Ascending aorta (tissue), 2 donors: ENCODE measurements around the gene PPP1R14C. TPM values are rescaled to one million over a fixed set of nuclear protein-coding genes. Genes with fewer than 3 reads are reported as not detected.

ENCODE experiments used
- DNase-seq, 2 donors: peaks; one replicate each; pipeline ENCODE4 v3.0.0-alpha.2; 2019; ENCODE audit warnings: low spot score in 2 of 2
- H3K27ac ChIP-seq, 2 donors: fragments of 200-600 bp; sonication (generic); one replicate each; pipeline ENCODE4 v1.5.1; 2016 to 2017; ENCODE audit warnings: mild to moderate bottlenecking in 1 of 2
- H3K27me3 ChIP-seq: fragments of 200-600 bp; sonication (generic); one replicate; pipeline ENCODE4 v1.5.1; 2017
- H3K36me3 ChIP-seq, 2 donors: fragments of 200-600 bp; sonication (generic); one replicate each; pipeline ENCODE4 v1.5.1; 2016
- H3K4me1 ChIP-seq, 2 donors: fragments of 200-600 bp; sonication (generic); one replicate each; pipeline ENCODE4 v1.5.1; 2016 to 2017; ENCODE audit warnings: mild to moderate bottlenecking in 1 of 2
- H3K4me3 ChIP-seq, 2 donors: fragments of 200-600 bp; sonication (generic); one replicate each; pipeline ENCODE4 v1.5.1; 2016 to 2017; ENCODE audit warnings: mild to moderate bottlenecking in 1 of 2
- H3K9me3 ChIP-seq, 2 donors: fragments of 200-600 bp; sonication (generic); one replicate each; pipeline ENCODE4 v1.5.1; 2016
- intact Hi-C: fragments of 100-400 bp; cut with DNase I; formaldehyde crosslinking; loops from one replicate; pipeline ENCODE4 v1.15.1; 2023
- total RNA-seq: library from RNA; depleted of rRNA; stranded (reverse); fragments of >200 nt; gene quantifications from one replicate; pipeline ENCODE4 v1.1.0, GENCODE V29; 2016
- TF ChIP-seq, protein P1 (sequence below), 3 experiments: fragments of 200-600 bp in 2 of 3; fragments of 450-650 bp in 1 of 3; sonication (generic) in 2 of 3; IDR thresholded peaks; one replicate each; pipeline ENCODE4 v1.5.1; 2016 to 2019; ENCODE audit warnings: antibody characterized with exemption in 3 of 3, mild to moderate bottlenecking in 1 of 3, moderate library complexity in 1 of 3

The PPP1R14C gene
- total RNA-seq, 1 donor from 2014 or later, result not detected

DNA sequence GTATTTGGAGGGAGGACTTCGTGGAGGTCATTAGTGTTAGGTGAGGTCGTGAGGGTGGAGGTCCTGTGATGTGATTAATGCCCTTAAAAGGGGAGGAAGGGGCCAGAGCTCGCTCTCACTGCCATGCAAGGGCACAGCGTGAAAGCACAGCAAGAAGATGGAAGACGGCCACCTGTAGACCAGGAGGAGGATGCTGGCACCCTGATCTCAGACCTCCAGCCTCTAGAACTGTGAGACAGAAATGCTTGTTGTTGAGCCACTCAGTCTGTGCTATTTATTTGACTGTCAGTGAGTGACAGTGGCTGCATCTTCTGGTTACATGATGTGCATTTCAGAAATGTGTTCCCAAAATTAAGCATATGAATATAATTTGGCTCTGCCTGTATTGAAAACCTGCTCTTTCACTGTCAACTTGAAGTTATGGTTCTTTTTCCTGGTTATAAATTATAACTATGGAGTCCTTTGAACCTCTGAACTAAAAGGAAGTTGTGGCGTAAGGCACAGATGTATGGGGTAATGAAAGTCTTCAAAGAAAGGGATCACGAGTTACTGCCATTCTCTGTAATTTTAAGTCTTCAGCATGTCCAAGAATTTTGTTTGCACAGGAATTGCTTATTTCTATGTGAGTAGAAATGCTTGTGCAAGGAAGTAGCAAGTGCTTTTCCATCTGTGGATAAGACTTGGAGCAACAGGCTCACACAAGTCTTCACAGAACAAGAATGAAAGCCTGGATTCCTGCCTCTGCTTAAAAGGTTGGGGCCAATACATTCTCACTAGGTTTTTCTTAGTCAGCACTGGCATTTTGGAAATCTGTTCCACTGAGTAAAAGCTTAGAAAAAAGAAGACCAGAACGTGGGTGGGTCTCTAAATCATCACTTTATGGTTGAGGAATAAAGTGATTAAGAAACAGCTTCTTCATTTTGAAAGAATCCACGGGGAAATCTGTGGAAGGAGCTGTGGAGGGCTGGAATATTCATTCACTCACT, 10.3 kb downstream of the PPP1R14C start:
- Histone ChIP-seq H3K4me3 (no peak overlapping the region), H3K9me3 (no peaks in the 10 kb centered on the region), H3K27me3 (no peaks in the 10 kb centered on the region), H3K4me1 (no peaks in the 10 kb centered on the region), H3K36me3 (no peaks in the 10 kb centered on the region), H3K27ac (no peak overlapping the region)
- intact Hi-C loops, result no loop called here
- DNase-seq, result no peak
- TF ChIP-seq, protein P1, sequence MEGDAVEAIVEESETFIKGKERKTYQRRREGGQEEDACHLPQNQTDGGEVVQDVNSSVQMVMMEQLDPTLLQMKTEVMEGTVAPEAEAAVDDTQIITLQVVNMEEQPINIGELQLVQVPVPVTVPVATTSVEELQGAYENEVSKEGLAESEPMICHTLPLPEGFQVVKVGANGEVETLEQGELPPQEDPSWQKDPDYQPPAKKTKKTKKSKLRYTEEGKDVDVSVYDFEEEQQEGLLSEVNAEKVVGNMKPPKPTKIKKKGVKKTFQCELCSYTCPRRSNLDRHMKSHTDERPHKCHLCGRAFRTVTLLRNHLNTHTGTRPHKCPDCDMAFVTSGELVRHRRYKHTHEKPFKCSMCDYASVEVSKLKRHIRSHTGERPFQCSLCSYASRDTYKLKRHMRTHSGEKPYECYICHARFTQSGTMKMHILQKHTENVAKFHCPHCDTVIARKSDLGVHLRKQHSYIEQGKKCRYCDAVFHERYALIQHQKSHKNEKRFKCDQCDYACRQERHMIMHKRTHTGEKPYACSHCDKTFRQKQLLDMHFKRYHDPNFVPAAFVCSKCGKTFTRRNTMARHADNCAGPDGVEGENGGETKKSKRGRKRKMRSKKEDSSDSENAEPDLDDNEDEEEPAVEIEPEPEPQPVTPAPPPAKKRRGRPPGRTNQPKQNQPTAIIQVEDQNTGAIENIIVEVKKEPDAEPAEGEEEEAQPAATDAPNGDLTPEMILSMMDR (IDR thresholded peaks at IDR 0.05), result no peak

DNA sequence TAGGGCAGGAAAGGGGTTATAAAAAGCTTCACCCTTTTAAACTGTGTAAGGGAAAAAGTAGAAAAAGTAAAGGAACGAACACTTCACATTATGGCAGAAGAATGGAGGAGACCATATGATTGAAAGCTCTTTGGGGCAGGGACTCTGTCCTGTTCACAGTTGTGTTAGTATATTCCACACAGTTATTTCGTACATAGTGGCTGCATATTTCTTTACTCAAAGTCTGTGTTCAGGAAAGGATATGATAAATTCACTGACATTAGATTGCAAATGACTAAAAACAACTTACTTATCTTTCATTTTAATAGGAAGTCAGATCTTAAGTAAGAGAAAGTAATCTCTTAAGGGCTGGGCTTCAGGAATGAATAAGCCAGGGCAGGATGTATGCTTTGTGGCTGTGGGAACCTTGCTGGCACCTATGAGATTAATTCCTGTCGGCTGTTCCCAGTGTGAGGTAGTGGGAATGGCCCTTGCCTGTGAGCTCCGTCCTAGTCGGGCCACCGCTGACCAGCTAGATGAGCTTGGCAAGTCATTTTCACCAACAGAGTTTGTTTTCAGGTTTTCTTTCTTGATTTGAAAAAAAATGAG, 11.2 kb downstream of the PPP1R14C start:
- Histone ChIP-seq H3K9me3 (no peaks in the 10 kb centered on the region), H3K27ac (no peak overlapping the region), H3K4me1 (no peaks in the 10 kb centered on the region), H3K36me3 (no peaks in the 10 kb centered on the region), H3K27me3 (no peaks in the 10 kb centered on the region), H3K4me3 (no peak overlapping the region)
- DNase-seq, result no peak
- TF ChIP-seq, protein P1 (IDR thresholded peaks at IDR 0.05), result no peak
- intact Hi-C loops, result no loop called here

DNA sequence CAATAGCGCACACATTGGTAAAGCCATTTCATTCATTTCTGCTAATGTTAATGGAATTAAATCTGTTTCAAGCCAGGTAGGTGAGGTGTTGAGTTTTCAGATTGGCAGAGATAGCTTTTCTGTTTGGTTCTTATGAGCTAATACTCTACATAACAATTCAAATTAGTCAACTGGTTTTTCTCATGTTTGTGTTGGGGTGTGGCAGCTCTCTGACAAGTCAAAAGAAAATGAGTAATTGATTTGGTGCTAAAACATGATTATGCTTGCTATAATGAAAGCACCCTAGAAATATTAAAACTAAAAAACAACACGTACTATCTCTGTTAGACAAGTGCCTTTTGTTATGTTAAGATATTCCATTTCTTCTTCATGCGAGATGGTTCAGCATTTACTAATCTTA, 13.6 kb downstream of the PPP1R14C start:
- Histone ChIP-seq H3K4me3 (no peak overlapping the region), H3K4me1 (no peaks in the 10 kb centered on the region), H3K27me3 (no peaks in the 10 kb centered on the region), H3K9me3 (no peaks in the 10 kb centered on the region), H3K36me3 (no peaks in the 10 kb centered on the region), H3K27ac (no peak overlapping the region)
- intact Hi-C loops, result no loop called here
- TF ChIP-seq, protein P1 (IDR thresholded peaks at IDR 0.05), result no peak
- DNase-seq, result no peak

DNA sequence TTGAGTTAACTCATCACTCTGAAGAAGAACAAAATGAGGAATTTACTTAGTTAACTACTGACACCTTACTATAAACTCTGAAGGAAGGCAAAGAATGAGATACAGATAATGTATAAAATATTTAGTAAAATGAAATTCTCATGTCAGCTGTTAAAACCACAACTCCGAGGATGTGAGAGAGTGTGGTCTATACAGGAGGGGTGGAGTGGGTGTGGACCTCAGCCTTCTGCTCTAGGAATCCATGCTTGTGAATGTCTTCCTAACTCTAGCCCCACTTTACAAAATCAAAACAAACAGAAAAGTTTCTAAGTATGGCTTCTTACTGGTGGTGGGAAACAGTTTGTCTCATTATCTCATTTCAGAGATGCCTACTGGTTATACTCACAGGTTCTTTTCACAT, 14.2 kb downstream of the PPP1R14C start:
- TF ChIP-seq, protein P1 (IDR thresholded peaks at IDR 0.05), result no peak
- no peak for DNase-seq
- no peaks in the 10 kb centered on the region for H3K36me3 ChIP-seq
- no peak overlapping the region for H3K4me3 ChIP-seq
- H3K27ac ChIP-seq, result no peak overlapping the region
- H3K4me1 ChIP-seq, result no peaks in the 10 kb centered on the region
- intact Hi-C loops, result no loop called here
- no peaks in the 10 kb centered on the region for H3K9me3 ChIP-seq
- no peaks in the 10 kb centered on the region for H3K27me3 ChIP-seq

DNA sequence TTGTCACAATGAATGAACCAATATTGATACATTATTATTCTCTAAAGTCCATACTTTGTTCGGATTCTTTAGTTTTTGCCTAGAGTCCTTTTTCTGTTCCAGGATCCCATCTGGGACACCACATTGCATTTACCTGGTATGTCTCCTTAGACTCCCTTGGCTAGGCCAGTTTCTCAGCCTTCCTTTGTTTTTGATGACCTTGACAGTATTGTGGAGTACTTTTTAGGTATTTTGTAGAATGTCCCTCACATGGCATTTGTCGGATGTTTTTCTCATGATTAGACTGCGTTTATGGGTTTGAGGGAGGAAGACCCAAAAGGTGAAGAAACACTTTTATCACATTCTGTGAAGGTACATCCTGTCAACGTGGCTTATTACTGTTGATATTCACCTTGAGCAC, 16.9 kb downstream of the PPP1R14C start:
- Histone ChIP-seq H3K4me3 (no peak overlapping the region), H3K27me3 (no peaks in the 10 kb centered on the region), H3K9me3 (no peaks in the 10 kb centered on the region), H3K36me3 (no peaks in the 10 kb centered on the region), H3K4me1 (no peaks in the 10 kb centered on the region), H3K27ac (no peak overlapping the region)
- DNase-seq, result no peak
- TF ChIP-seq, protein P1 (IDR thresholded peaks at IDR 0.05), result no peak
- intact Hi-C loops, result no loop called here
